AG09319 (cell line): ENCODE measurements around the gene AQP2.

Experiments
- DNase-seq: peaks from one replicate; pipeline ENCODE4 v3.0.0-alpha.2; 2010; ENCODE audit warnings: low read depth; ENCODE audit errors: extremely low read depth
- TF ChIP-seq, protein P1 (sequence below): IDR thresholded peaks from 2 replicates; pipeline ENCODE4 v1.5.1; 2011; ENCODE audit warnings: low read depth, mild to moderate bottlenecking, inconsistent platforms, low read length, moderate library complexity

The AQP2 gene

GRCh38 chr12:49953961-49954846 lies 3.7 kb downstream of the AQP2 start:
- TF ChIP-seq, protein P1, sequence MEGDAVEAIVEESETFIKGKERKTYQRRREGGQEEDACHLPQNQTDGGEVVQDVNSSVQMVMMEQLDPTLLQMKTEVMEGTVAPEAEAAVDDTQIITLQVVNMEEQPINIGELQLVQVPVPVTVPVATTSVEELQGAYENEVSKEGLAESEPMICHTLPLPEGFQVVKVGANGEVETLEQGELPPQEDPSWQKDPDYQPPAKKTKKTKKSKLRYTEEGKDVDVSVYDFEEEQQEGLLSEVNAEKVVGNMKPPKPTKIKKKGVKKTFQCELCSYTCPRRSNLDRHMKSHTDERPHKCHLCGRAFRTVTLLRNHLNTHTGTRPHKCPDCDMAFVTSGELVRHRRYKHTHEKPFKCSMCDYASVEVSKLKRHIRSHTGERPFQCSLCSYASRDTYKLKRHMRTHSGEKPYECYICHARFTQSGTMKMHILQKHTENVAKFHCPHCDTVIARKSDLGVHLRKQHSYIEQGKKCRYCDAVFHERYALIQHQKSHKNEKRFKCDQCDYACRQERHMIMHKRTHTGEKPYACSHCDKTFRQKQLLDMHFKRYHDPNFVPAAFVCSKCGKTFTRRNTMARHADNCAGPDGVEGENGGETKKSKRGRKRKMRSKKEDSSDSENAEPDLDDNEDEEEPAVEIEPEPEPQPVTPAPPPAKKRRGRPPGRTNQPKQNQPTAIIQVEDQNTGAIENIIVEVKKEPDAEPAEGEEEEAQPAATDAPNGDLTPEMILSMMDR = no peak

DNA sequence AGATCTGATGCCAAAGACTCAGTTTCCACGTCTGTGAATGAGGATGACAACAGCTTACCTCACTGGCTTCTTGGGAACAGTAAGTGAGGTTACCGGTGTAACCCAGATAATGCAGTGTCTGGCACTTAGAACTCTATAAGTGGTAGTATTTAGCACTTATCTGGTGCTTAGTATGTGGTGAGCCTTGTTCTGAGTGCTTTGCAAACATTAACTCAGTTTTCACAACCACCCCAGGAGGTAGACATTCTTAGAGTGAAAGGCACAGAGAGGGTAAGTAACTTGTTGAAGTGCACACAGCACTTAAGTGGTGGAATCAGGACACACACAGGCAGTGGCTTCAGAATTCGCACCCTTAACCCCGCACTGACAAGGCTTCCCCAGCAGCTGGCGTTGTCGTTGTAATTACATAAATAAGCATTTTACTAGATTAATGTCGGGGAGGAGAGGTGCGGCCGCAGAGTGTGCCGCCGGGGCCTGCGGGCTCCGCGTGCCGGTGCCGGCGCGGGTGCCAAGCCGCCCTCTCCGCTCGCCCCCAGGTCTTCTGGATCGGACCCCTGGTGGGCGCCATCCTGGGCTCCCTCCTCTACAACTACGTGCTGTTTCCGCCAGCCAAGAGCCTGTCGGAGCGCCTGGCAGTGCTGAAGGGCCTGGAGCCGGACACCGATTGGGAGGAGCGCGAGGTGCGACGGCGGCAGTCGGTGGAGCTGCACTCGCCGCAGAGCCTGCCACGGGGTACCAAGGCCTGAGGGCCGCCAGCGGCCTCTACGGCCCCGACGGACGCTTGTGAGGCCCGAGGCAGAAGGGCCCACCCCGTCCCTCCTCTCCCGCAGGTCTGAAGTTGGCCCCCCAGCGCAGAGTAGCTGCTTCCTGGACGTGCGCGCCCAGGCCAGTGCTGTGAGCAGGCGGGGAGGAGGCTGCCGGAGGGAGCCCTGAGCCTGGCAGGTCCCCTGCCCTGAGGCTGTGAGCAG lies 4.6 kb downstream of the AQP2 start:
- no peak for DNase-seq
- TF ChIP-seq, protein P1 = no peak

More at GRCh38 chr12:49953961-49954846, 3.7 kb downstream of the AQP2 start:
- DNase-seq = no peak

- no peak for DNase-seq
- TF ChIP-seq, protein P1 = no peak
These were observed 5.5 kb downstream of the AQP2 start for GRCh38 chr12:49955899-49956662.

- DNase-seq = no peak
- TF ChIP-seq, protein P1 = no peak
These were observed 6.4 kb downstream of the AQP2 start for GRCh38 chr12:49956663-49957569.

GRCh38 chr12:49957570-49957967 lies 7.0 kb downstream of the AQP2 start:
- DNase-seq = no peak
- TF ChIP-seq, protein P1 = no peak

GRCh38 chr12:49959685-49960473 lies 9.3 kb downstream of the AQP2 start:
- TF ChIP-seq, protein P1 = no peak
- no peak for DNase-seq
